Stimulated activated CD8-positive, alpha-beta memory T cell treated with anti-CD3 and anti-CD28 coated beads, Interleukin-7, amount 100 ng/mL, for 48 hours (primary cell): ENCODE data around the gene SMAD5.
A peak's percentile ranks its signal among the peaks of the same experiment; 100 is the strongest.

Experiments
- DNase-seq, 2 donors: peaks; one replicate each; pipeline ENCODE4 v3.0.0-alpha.2; 2020; ENCODE audit warnings: low read depth in 1 of 2; ENCODE audit errors: extremely low read depth in 1 of 2

Gene SMAD5

DNA sequence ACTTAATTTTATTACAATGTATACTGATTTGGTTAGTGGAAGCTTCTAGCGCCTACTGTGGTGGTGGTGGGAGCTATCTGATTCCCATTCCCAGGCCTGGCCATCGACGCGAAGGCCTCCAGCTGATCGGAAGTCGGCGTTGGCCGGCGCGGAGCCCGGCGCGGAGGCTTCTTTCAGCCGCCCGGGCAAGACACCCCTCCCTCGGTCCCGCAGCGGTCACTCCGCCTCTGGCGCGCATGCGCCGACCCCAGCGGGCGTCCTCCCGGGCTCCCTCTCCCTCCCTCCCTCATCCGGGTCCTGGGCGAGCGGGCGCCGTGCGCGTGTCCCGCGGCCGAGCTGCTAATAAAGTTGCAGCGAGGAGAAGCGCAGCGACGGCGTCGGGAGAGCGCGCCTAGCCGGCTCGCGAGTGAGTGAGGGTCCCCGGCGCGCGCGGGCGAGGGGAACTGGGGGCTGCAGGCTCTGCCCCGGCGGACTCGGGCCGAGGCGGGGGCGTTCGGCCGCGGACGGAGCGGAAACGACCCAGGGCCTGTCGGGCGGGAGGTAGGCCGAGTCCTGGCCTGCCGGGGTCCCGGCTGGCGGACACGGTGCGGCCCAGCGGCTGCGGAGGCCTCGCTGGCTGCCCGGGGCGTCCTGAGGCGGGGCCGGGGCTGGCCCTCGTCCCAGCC is at the start of gene SMAD5:
Gene SMAD5 (plus strand): TSS at position 289 of the 665 bp plus-strand sequence. CDS start 20,916 bp downstream, outside the sequence.
- peak; percentile 60 to 69 for DNase-seq

DNA sequence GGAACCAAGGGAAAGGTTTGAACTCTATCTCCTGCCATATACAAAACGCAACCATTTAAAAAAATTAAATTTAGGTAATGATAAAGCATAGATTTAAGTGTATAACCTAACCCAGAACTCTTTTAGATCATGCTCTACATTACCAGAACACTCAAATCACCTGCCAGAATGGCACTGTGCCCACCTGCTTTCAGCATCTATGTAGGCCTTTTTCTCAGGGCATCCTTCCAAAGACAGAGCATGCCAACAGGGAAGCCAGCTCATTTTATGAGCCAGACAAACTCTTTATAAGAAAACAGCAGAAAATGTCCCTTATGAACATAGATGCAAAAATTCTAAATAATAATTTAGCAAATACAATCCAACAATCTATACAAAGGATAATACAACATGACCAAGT is 47.9 kb upstream of the SMAD5 start:
- DNase-seq = no peak

- no peak for DNase-seq
Observed at GRCh38 chr5:136086783-136087566, 45.7 kb upstream of the SMAD5 start.

DNA sequence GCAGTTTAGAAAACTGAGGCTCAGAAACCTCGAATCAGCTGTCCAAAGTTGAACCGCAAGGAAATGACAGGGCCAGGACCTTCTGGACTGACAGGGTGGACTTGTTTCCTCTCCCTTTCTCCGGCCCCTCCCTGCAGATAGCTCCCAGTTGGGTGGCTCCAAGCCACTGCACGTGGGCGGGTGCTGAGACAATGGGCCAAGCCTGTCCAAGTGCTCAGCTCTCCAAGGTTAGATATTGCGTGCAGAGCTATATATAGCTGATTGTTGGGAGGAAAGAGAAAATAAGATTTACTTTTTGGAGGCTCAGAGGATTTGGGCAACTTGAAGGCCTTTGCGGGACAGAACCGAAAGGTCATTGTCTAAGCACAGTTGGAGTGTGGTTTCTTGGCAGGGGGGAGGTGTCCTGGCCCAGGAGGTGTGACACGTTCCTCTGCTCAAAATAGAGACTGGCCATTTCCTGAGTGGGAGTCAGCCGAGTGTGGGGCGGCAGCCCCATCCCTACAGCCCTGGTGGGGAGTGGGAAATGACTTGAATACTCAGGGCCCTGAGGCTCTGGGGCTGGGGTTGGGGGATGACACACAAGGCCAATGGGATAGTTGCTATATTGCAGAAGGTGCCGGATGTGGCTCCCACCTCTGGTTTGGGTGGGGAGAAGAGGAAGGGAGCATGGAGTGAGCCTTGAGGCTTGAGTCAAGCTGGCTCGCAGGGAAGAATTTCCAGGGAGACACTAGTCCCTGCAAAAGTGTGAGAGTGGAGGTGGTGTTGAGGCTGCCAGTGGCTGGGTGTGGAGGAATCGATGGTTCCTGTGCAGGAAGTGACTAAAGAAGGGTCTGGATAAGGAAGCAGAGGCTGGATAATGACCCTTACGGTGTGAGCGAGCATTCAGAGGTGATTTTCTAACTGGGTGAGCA is 44.4 kb upstream of the SMAD5 start:
- no peak for DNase-seq

GRCh38 chr5:136089791-136090190 is 42.9 kb upstream of the SMAD5 start:
- DNase-seq = no peak

- no peak for DNase-seq
Observed at GRCh38 chr5:136090319-136090718, 42.3 kb upstream of the SMAD5 start.

DNA sequence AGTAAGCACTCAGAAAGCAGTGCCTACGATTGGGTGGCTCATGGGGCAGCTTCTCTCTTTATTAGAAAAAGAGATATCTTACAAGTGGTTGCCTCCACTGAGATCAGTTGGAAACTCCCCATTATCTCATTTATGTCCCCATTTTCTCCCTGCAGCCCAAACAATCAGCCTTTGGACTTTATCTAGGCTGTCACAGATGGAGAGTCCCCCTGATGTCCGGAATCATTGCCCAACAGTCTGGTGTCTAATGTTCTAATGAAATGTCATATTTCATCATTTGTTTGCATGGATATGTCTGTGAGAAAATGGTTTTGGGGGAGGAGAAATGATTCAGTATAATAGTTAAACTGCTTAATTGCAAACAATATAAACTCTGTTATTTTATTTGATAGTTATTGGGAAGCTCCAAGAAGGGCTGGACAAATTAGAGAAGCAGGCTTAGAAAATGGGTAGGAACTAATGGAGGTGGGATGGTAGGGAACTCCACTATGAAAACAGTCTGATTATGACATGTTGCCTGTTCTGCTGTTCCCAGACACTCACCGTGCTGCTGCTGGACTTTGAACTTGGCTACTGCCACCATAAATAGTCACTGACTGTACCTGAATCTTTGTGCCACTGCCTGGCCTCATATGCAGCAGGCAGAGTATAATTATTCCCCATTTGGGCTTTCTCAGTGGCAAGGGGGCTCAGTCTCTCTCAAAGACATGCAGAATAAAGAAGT is 38.3 kb upstream of the SMAD5 start:
- no peak for DNase-seq

GRCh38 chr5:136094913-136095641 is 37.6 kb upstream of the SMAD5 start:
- DNase-seq = no peak

DNA sequence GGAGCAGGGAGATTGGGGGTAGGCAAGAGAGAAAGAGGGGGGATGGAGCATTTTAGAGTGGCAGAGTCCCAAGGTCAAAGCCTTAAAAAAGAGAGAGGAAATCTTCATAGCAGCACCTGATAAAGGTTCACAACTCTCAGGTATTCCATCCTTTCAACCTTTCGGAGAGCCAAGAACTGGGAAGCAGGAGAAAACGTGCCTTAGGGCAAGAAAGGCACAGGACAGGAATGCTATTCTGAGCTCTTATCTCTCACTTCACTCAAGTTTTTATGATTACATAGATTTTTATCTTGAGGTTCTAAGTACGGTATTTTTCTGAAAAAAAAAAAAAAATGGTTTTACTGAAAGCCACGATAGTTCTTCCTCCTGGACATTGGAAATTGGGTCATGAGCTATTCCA is 34.5 kb upstream of the SMAD5 start:
- no peak for DNase-seq

- no peak for DNase-seq
Observed at GRCh38 chr5:136099870-136100269, 32.8 kb upstream of the SMAD5 start.

- no peak for DNase-seq
Observed at GRCh38 chr5:136101884-136102283, 30.8 kb upstream of the SMAD5 start.

DNA sequence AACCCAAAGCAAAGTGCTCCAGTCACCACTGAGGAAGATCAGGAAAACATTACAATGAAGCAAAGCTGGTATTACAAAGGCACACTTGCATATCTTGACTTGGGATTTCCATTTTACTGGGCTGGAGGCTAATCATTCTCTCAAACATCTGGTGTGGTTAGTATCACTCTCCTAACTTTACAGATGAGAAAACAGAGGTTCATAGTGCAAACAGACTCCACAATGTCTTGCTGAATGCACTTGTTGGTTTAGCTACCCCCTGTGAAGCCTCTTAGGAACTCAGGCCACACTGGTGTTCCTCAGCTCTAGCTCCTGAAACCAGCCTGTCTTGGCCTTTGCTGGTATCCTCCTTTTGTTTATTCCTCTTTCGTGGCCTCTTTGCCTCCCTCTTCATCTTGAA is 29.5 kb upstream of the SMAD5 start:
- DNase-seq = no peak

DNA sequence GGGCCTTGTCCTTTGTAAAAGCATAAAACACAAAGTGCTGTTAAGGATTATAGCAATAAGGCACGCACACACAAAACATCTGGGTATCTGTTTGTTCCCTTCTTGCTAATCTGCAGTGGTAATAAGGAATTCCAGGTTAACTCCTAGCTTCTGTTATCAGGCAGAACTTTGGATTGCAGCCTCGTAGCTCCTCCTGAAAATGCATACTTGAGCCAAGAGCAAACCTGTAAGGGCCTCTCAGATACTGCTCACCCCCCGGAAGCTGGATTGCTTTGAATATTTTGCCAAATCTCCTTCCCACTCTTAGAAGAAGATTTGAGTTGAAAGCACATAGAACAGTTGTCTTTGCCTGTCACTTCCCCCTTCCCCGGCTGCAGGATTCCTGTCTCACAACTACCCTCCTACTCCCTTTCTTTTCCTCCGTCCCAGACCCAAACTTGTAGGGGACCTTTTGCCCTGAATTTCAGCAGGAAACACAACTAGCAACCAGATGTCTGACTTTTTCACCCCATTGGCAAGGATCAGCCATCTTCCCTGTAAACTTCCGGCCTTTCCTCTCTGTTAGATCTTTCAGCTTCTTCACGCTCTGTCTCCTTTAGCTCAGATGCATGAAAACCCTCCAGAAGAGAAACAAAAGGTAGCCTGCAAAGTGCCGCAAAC is 28.2 kb upstream of the SMAD5 start:
- no peak for DNase-seq

DNA sequence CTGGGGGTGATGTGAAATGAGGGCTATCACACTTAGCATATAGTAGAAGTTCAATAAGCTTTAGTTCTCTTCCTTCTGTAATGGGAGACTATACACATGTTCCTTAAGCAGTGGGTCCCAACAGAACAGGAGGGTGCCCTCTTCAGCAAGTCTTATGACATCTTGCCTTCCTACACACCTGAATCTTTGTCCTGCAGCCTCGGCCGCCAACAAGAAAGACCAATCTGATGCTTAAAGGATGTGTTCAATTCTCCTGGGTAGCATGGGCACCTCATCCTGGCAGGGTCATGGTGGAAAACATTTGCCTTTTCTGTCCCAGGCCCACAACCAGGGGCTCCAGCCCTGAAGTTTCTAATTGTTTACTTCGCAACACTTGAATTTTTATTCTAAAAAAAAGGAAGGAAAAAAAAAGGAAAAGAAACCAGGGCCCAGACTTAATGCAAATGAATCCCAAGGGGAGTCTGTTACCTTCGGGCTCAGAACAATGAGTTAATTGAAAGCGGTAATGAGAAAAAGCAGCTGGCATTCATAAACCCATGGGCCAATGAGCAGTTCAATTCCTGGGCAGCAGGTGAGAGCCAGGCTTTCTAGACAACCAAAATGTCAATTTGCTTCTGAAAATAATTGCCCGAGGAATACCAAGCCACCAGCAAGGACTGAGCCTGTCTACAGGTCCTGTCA is 26.2 kb upstream of the SMAD5 start:
- DNase-seq = no peak

- DNase-seq = no peak
Observed at GRCh38 chr5:136108180-136108611, 24.4 kb upstream of the SMAD5 start.

DNA sequence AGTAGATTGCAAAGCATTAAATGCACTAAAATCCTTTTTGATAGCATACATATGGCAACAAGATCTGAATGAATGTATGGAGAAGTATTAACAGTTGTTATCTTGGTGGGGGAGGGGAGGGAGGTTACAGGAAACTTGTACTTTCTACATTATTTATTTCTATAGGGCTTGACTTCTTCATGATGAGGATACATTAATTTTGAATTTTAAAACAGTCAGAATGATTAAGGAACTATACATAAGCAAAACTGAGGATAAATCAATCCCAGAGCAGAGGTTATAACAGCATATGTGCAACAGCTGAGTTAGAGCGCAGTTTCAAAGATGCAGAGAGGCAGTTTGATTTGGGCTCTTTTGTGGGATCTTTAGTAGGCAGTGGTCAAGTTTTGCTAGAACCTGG is 23.9 kb upstream of the SMAD5 start:
- no peak for DNase-seq

DNA sequence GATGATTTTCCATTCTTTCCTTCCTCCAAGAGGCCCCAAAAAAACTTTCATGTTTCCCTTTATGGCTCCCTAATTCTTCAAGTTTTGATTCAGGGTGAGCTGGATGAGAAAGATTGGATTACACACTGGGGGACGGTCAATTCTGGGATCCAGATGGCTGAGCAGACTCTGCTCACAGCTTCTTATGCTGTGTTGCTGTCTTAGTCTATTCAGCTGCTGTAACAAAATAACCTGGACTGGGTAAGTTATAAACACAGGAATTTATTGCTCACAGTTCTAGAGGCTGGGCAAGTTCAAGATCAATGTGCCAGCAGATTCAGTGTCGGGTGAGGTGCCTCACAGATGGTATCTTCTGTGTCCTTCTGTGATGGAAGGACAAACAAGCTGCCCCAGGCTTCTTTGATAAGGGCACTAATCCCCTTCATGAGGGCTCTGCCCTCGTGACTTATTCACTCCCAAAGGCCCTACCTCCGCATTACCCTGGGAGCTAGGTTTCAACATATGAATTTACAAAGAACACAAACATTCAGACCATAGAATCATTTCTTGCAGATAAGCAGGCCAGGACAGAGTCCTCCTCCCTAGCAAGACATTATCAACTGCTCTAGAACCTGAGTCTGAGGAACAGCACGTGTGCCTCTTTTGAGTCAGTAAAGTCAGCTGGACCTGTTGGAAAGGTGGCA is 23.1 kb upstream of the SMAD5 start:
- DNase-seq = no peak

- DNase-seq = no peak
Observed at GRCh38 chr5:136113606-136114005, 19.0 kb upstream of the SMAD5 start.
